ENCODE measurements around the gene PPP4R3A.

- TF ChIP-seq CTCF (IDR thresholded peaks at IDR 0.05) (peak; percentile 89 to 99 (median 94)), POLR2A (IDR thresholded peaks at IDR 0.05) (no peak)
Observed at GRCh38 chr14:91418387-91419043, 91.6 kb downstream of the PPP4R3A start.

All from body of pancreas (tissue), 4 donors.